ENCODE data around the gene NDE1. TPM values are rescaled to one million over a fixed set of nuclear protein-coding genes. Genes with fewer than 3 reads are reported as not detected.

Gene NDE1
- total and polyA plus RNA-seq, 9 of the 15 experiments (the other 6 are each of a cell fraction or from before 2014, with no cell fraction given), result 3.1 to 59.9 (median 30.0) TPM

DNA sequence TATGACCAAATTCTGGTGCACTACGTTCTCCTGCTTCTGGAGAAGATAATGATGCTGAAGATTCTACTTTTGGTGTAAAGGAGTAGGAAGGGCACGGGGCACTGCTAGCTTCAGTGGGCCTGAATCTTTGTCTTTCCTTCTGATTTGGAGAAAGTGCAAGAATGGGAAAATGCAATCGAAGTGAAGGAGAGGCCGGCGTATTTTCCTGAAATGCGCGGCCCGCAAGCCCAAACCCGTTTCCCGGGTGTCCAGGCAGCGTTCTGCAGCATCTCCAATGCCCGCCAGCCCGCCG is 372 bp upstream of the NDE1 start (continued):
- TF ChIP-seq ARID3B (CRISPR knock-in tag; IDR thresholded peaks at IDR 0.05; ENCODE audit: borderline replicate concordance) (no peak), ZNF24 (IDR thresholded peaks at IDR 0.05) (no peak), HNRNPLL (IDR thresholded peaks at IDR 0.05; ENCODE audit: low read depth, low read length, poor library complexity, severe bottlenecking) (no peak), ATF3 (IDR thresholded peaks at IDR 0.05) (no peak), ATF3 (CRISPR knock-in tag; conservative IDR thresholded peaks at IDR 0.05) (no peak), ZZZ3 (IDR thresholded peaks at IDR 0.05) (no peak), TCF15 (CRISPR knock-in tag; IDR thresholded peaks at IDR 0.05) (no peak), ZNF280A (IDR thresholded peaks at IDR 0.05; ENCODE audit: low read depth, partially characterized antibody) (no peak), CBFB (CRISPR knock-in tag; IDR thresholded peaks at IDR 0.05) (no peak), NCOA2 (IDR thresholded peaks at IDR 0.05; ENCODE audit: partially characterized antibody in 2 of 2) (no peak), NR2C1 (IDR thresholded peaks at IDR 0.05) (no peak), NR2C1 (tag; IDR thresholded peaks at IDR 0.05) (no peak), ZNF77 (CRISPR knock-in tag; IDR thresholded peaks at IDR 0.05) (no peak), ZKSCAN3 (CRISPR knock-in tag; IDR thresholded peaks at IDR 0.05) (no peak)
- TF ChIP-seq, protein P1, sequence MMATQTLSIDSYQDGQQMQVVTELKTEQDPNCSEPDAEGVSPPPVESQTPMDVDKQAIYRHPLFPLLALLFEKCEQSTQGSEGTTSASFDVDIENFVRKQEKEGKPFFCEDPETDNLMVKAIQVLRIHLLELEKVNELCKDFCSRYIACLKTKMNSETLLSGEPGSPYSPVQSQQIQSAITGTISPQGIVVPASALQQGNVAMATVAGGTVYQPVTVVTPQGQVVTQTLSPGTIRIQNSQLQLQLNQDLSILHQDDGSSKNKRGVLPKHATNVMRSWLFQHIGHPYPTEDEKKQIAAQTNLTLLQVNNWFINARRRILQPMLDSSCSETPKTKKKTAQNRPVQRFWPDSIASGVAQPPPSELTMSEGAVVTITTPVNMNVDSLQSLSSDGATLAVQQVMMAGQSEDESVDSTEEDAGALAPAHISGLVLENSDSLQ (IDR thresholded peaks at IDR 0.05), result no peak
- TF ChIP-seq, protein P2, sequence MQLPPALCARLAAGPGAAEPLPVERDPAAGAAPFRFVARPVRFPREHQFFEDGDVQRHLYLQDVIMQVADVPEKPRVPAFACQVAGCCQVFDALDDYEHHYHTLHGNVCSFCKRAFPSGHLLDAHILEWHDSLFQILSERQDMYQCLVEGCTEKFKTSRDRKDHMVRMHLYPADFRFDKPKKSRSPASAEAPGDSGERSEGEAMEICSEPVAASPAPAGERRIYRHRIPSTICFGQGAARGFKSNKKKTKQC (CRISPR knock-in tag; IDR thresholded peaks at IDR 0.05), result no peak
- TF ChIP-seq, protein P3, sequence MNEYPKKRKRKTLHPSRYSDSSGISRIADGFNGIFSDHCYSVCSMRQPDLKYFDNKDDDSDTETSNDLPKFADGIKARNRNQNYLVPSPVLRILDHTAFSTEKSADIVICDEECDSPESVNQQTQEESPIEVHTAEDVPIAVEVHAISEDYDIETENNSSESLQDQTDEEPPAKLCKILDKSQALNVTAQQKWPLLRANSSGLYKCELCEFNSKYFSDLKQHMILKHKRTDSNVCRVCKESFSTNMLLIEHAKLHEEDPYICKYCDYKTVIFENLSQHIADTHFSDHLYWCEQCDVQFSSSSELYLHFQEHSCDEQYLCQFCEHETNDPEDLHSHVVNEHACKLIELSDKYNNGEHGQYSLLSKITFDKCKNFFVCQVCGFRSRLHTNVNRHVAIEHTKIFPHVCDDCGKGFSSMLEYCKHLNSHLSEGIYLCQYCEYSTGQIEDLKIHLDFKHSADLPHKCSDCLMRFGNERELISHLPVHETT (CRISPR knock-in tag; conservative IDR thresholded peaks at IDR 0.05 in 1 of 2, IDR thresholded peaks at IDR 0.05 in 1 of 2), result no peak
